Measurements from ENCODE around the gene CYTIP.

The CYTIP gene

GRCh38 chr2:157475722-157476390 is 32.0 kb upstream of the CYTIP start:
- no peak for DNase-seq (ENCODE audit: extremely low spot score)
- ChIA-PET CTCF (interaction anchor here (1.0 kb wide), 1 partner anchor 13 kb away, joined by 3 read pairs; no protein-coding TSS in a partner anchor), POLR2A (no interaction called here)
- no peak for TF ChIP-seq FOXM1 (IDR thresholded peaks at IDR 0.05; ENCODE audit: borderline replicate concordance)
- TF ChIP-seq FOXA1 (IDR thresholded peaks at IDR 0.05) = no peak
- TF ChIP-seq L3MBTL2 (conservative IDR thresholded peaks at IDR 0.05) = no peak
- no peak for TF ChIP-seq ARNT (IDR thresholded peaks at IDR 0.05)
- TF ChIP-seq SUZ12 (IDR thresholded peaks at IDR 0.05) = no peak
- no peak for TF ChIP-seq NFRKB (IDR thresholded peaks at IDR 0.05)
- TF ChIP-seq FOXK2 (IDR thresholded peaks at IDR 0.05) = no peak

DNA sequence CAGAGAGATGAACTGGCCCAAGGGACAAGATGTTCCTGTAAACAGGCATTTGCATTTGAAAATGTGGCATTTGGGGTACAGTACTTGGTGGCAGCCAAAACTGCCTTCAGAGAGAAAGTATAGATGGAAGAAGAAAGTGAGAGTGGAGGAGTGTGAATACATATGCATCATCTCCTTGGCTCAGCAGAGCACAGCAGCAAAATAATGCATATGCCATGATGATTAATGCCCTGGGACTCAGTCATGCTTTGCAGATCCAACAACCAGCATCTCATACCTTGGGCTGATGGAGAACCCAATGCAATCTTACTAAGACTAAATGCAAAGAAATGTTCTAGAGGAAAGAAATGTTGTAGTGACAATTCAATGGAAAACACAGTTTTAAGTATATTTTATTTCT is 29.7 kb upstream of the CYTIP start:
- TF ChIP-seq ZNF384 (IDR thresholded peaks at IDR 0.05) = no peak
- no peak for TF ChIP-seq FOXK2 (IDR thresholded peaks at IDR 0.05)
- TF ChIP-seq LEF1 (IDR thresholded peaks at IDR 0.05; ENCODE audit: borderline replicate concordance) = no peak
- POLR2A ChIA-PET = no interaction called here
- DNase-seq (ENCODE audit: extremely low spot score) = no peak
- CTCF ChIA-PET = no interaction called here

GRCh38 chr2:157471078-157471477 is 27.2 kb upstream of the CYTIP start:
- CTCF ChIA-PET = no interaction called here

DNA sequence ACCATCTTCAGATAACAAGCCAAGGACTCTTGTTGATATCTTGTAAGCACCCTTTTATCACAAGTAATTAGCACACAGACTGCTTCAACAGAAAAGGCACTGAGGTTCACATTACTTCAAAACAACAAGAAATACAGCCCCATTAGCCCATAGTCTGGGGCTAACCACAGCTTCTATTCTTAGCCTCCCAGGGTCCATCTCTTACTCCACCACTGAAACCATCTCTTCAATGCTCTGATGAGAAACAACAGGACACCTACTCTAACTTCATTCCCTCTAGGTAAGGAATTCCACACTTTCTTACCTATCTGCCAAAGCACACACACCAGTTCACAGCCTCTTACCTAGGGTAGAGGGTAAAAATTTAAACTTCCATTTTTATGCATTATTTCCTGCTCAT is 26.4 kb upstream of the CYTIP start:
- POLR2A ChIA-PET = no interaction called here
- TF ChIP-seq HDGF (IDR thresholded peaks at IDR 0.05; ENCODE audit: borderline replicate concordance) = no peak
- no peak for TF ChIP-seq L3MBTL2 (conservative IDR thresholded peaks at IDR 0.05)
- TF ChIP-seq SP1 (IDR thresholded peaks at IDR 0.05) = no peak
- no peak for TF ChIP-seq TARDBP (IDR thresholded peaks at IDR 0.05)
- no peak for TF ChIP-seq FOXM1 (IDR thresholded peaks at IDR 0.05; ENCODE audit: borderline replicate concordance)
- no peak for DNase-seq (ENCODE audit: extremely low spot score)
- CTCF ChIA-PET = no interaction called here

More at GRCh38 chr2:157471078-157471477, 27.2 kb upstream of the CYTIP start:
- no peak for DNase-seq (ENCODE audit: extremely low spot score)
- POLR2A ChIA-PET = no interaction called here
- no peak for TF ChIP-seq HDGF (IDR thresholded peaks at IDR 0.05; ENCODE audit: borderline replicate concordance)
- TF ChIP-seq FOXA1 (IDR thresholded peaks at IDR 0.05) = no peak
- no peak for TF ChIP-seq L3MBTL2 (conservative IDR thresholded peaks at IDR 0.05)
- TF ChIP-seq FOXK2 (IDR thresholded peaks at IDR 0.05) = no peak
- no peak for TF ChIP-seq BHLHE40 (IDR thresholded peaks at IDR 0.05; ENCODE audit: borderline replicate concordance)
- TF ChIP-seq CTBP1 (IDR thresholded peaks at IDR 0.05; ENCODE audit: borderline replicate concordance) = no peak
- no peak for TF ChIP-seq FOXM1 (IDR thresholded peaks at IDR 0.05; ENCODE audit: borderline replicate concordance)
- no peak for TF ChIP-seq SUZ12 (IDR thresholded peaks at IDR 0.05)
- no peak for TF ChIP-seq ELF4 (IDR thresholded peaks at IDR 0.05)
- TF ChIP-seq LEF1 (IDR thresholded peaks at IDR 0.05; ENCODE audit: borderline replicate concordance) = no peak
- TF ChIP-seq, protein P1, sequence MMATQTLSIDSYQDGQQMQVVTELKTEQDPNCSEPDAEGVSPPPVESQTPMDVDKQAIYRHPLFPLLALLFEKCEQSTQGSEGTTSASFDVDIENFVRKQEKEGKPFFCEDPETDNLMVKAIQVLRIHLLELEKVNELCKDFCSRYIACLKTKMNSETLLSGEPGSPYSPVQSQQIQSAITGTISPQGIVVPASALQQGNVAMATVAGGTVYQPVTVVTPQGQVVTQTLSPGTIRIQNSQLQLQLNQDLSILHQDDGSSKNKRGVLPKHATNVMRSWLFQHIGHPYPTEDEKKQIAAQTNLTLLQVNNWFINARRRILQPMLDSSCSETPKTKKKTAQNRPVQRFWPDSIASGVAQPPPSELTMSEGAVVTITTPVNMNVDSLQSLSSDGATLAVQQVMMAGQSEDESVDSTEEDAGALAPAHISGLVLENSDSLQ (IDR thresholded peaks at IDR 0.05) = no peak
- TF ChIP-seq ZNF384 (IDR thresholded peaks at IDR 0.05) = no peak
- no peak for TF ChIP-seq TARDBP (IDR thresholded peaks at IDR 0.05)
- TF ChIP-seq NFRKB (IDR thresholded peaks at IDR 0.05) = no peak
- TF ChIP-seq ARNT (IDR thresholded peaks at IDR 0.05) = no peak
- no peak for TF ChIP-seq SP1 (IDR thresholded peaks at IDR 0.05)

DNA sequence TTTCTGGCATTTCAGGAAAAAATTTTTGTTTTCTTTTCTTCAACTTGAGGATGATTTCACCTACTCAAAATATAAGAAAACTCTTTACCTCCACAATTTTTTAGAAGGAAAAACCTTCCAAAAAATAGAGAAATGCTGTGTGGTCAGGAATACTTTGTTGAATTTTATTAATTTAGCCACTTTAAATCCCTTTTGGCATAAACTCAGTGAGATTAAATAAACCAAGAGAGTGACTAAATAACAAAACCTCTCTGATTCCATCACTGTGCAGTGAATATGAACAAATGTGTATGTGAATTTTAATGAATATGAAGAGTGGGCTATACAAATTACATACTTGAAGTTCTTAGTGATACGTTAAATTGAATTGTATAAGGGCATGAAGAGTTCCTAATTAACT is 25.8 kb upstream of the CYTIP start:
- ChIA-PET CTCF (no interaction called here), POLR2A (no interaction called here)

DNA sequence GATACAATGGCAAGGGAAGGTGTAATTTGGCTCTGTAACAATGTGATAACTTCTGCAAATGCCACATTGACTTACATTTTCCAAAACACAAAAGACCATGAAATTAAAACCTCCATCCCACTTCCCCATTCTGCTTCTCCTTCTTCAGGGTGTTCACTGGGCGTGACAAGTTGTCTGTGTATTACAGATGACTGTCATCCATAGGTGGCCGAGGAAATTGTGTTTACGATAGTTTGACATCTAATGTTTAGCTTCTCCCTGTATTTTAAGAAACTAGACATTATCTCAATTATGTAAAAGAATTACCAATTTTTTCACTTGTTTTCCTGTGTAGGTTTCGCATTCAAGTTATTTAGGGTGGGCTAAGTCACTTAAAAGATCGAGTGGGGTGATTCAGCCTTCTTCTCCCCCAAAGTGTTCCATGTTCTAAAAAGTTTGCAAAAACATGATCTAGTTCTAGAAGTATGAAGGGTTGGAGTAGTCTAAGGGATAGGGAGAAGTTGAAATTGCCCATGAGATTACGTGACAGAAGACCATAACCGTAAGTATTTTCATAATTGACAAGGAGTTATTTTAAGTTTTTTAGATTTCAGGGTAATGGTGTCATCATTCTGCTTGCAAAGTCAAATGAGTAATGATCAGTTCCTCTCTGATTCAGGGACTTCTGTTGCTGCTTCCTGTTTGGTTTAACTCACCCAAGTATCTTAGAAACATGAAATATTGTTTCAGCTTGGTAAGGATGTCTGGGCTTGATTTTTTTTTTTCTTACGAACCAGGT is 25.2 kb upstream of the CYTIP start:
- ChIA-PET CTCF (interaction anchor here (0.7 kb wide), 1 partner anchor 14 kb away, joined by 3 read pairs; no protein-coding TSS in a partner anchor), POLR2A (no interaction called here)
- no peak for DNase-seq (ENCODE audit: extremely low spot score)
- no peak for TF ChIP-seq FOXA1 (IDR thresholded peaks at IDR 0.05)
- no peak for TF ChIP-seq CTBP1 (IDR thresholded peaks at IDR 0.05; ENCODE audit: borderline replicate concordance)
- no peak for TF ChIP-seq FOXM1 (IDR thresholded peaks at IDR 0.05; ENCODE audit: borderline replicate concordance)
- TF ChIP-seq ZNF384 (IDR thresholded peaks at IDR 0.05) = no peak
- TF ChIP-seq, protein P1 (IDR thresholded peaks at IDR 0.05) = no peak
- TF ChIP-seq NFRKB (IDR thresholded peaks at IDR 0.05) = no peak
- TF ChIP-seq HDGF (IDR thresholded peaks at IDR 0.05; ENCODE audit: borderline replicate concordance) = no peak
- TF ChIP-seq SP1 (IDR thresholded peaks at IDR 0.05) = no peak
- TF ChIP-seq ARNT (IDR thresholded peaks at IDR 0.05) = no peak
- no peak for TF ChIP-seq ELF4 (IDR thresholded peaks at IDR 0.05)
- no peak for TF ChIP-seq BHLHE40 (IDR thresholded peaks at IDR 0.05; ENCODE audit: borderline replicate concordance)
- no peak for TF ChIP-seq SUZ12 (IDR thresholded peaks at IDR 0.05)
- TF ChIP-seq TARDBP (IDR thresholded peaks at IDR 0.05) = no peak
- no peak for TF ChIP-seq FOXK2 (IDR thresholded peaks at IDR 0.05)
- no peak for TF ChIP-seq LEF1 (IDR thresholded peaks at IDR 0.05; ENCODE audit: borderline replicate concordance)

More for the DNA sequence above, 25.8 kb upstream of the CYTIP start:
- TF ChIP-seq L3MBTL2 (conservative IDR thresholded peaks at IDR 0.05) (no peak), FOXK2 (IDR thresholded peaks at IDR 0.05) (no peak), ELF4 (IDR thresholded peaks at IDR 0.05) (no peak), SUZ12 (IDR thresholded peaks at IDR 0.05) (no peak), FOXA1 (IDR thresholded peaks at IDR 0.05) (no peak), LEF1 (IDR thresholded peaks at IDR 0.05; ENCODE audit: borderline replicate concordance) (no peak), FOXM1 (IDR thresholded peaks at IDR 0.05; ENCODE audit: borderline replicate concordance) (no peak), ZNF384 (IDR thresholded peaks at IDR 0.05) (no peak), SP1 (IDR thresholded peaks at IDR 0.05) (no peak), BHLHE40 (IDR thresholded peaks at IDR 0.05; ENCODE audit: borderline replicate concordance) (no peak)
- DNase-seq (ENCODE audit: extremely low spot score) = no peak

All from HEK293T (cell line).